Mesenchymal stem cell (in vitro differentiated cells and primary cell): ENCODE results near the gene DLEU7.
A peak's percentile ranks its signal among the peaks of the same experiment; 100 is the strongest.

Source experiments
- DNase-seq: peaks from one replicate; pipeline ENCODE4 v3.0.0-alpha.2; 2013
- H2AFZ ChIP-seq: one replicate; pipeline ENCODE4 v1.6.1; 2013; ENCODE audit warnings: low read depth, mild to moderate bottlenecking, control low read depth, inconsistent platforms, low read length, moderate library complexity
- H2AK5ac ChIP-seq: 2 replicates; pipeline ENCODE4 v1.6.1; 2013; ENCODE audit warnings: low read length, moderate library complexity, mild to moderate bottlenecking, inconsistent platforms; ENCODE audit not compliant: severe bottlenecking
- H2BK120ac ChIP-seq: one replicate; pipeline ENCODE4 v1.6.1; 2013; ENCODE audit warnings: low read depth, mild to moderate bottlenecking, inconsistent platforms, low read length, moderate library complexity
- H2BK12ac ChIP-seq, 2 experiments: one replicate each; pipeline ENCODE4 v1.6.1; 2013; ENCODE audit warnings: inconsistent platforms in 2 of 2, low read length in 2 of 2, mild to moderate bottlenecking in 2 of 2, moderate library complexity in 2 of 2, control low read depth in 1 of 2
- H2BK15ac ChIP-seq: one replicate; pipeline ENCODE4 v1.6.1; 2013; ENCODE audit warnings: mild to moderate bottlenecking, low read depth, inconsistent platforms; ENCODE audit not compliant: poor library complexity, severe bottlenecking
- H2BK5ac ChIP-seq: 2 replicates; pipeline ENCODE4 v1.6.1; 2013; ENCODE audit warnings: low read depth, mild to moderate bottlenecking, low read length, control low read depth, inconsistent platforms; ENCODE audit not compliant: poor library complexity, severe bottlenecking
- H3K14ac ChIP-seq, 2 experiments: one replicate each; pipeline ENCODE4 v1.6.1; 2013; ENCODE audit warnings: inconsistent platforms in 2 of 2, low read length in 2 of 2, control low read depth in 1 of 2, mild to moderate bottlenecking in 1 of 2, moderate library complexity in 1 of 2
- H3K18ac ChIP-seq, 2 experiments: one replicate each; pipeline ENCODE4 v1.6.1; 2013; ENCODE audit warnings: inconsistent platforms in 2 of 2, low read length in 2 of 2, control low read depth in 1 of 2, low read depth in 1 of 2, mild to moderate bottlenecking in 1 of 2
- H3K23ac ChIP-seq, 2 experiments: one replicate each; pipeline ENCODE4 v1.6.1; 2013; ENCODE audit warnings: inconsistent platforms in 2 of 2, low read length in 2 of 2, mild to moderate bottlenecking in 2 of 2, moderate library complexity in 2 of 2, control low read depth in 1 of 2
- H3K27ac ChIP-seq: 2 replicates; pipeline ENCODE4 v1.5.1; 2013; ENCODE audit warnings: mild to moderate bottlenecking, moderate library complexity, low read length, control low read depth, inconsistent platforms; ENCODE audit not compliant: poor library complexity, severe bottlenecking
- H3K27me3 ChIP-seq, 2 experiments: 2 replicates each; pipeline versions ENCODE4 v1.6.1 to v1.7.0; 2013; ENCODE audit warnings: low read length in 2 of 2, mild to moderate bottlenecking in 2 of 2, moderate library complexity in 2 of 2, control low read depth in 1 of 2, inconsistent platforms in 1 of 2; ENCODE audit not compliant: control insufficient read depth in 1 of 2, insufficient read depth in 1 of 2
- H3K36me3 ChIP-seq, 2 experiments: 2 replicates each; pipeline versions ENCODE4 v1.6.1 to v1.7.0; 2013; ENCODE audit warnings: low read length in 2 of 2, control low read depth in 1 of 2, inconsistent platforms in 1 of 2, low read depth in 1 of 2, mild to moderate bottlenecking in 1 of 2; ENCODE audit not compliant: insufficient read depth in 2 of 2, control insufficient read depth in 1 of 2
- H3K4ac ChIP-seq, 2 experiments: one replicate each; pipeline ENCODE4 v1.6.1; 2013; ENCODE audit warnings: inconsistent platforms in 2 of 2, low read length in 2 of 2, mild to moderate bottlenecking in 2 of 2, moderate library complexity in 2 of 2, control low read depth in 1 of 2, low read depth in 1 of 2
- H3K4me1 ChIP-seq: 2 replicates; pipeline ENCODE4 v1.6.1; 2013; ENCODE audit warnings: low read depth, low read length, control low read depth; ENCODE audit not compliant: control insufficient read depth, insufficient read depth
- H3K4me2 ChIP-seq: 2 replicates; pipeline ENCODE4 v1.6.1; 2013; ENCODE audit warnings: low read length, mild to moderate bottlenecking, inconsistent platforms; ENCODE audit not compliant: poor library complexity, severe bottlenecking
- H3K4me3 ChIP-seq, 2 experiments: 2 replicates each; pipeline versions ENCODE4 v1.5.1 to v1.7.0; 2013; ENCODE audit warnings: low read length in 2 of 2, mild to moderate bottlenecking in 2 of 2, control low read depth in 1 of 2, low read depth in 1 of 2; ENCODE audit not compliant: insufficient read depth in 1 of 2
- H3K79me1 ChIP-seq: replicated peaks from 2 replicates; pipeline ENCODE4 v1.6.1; 2013; ENCODE audit warnings: mild to moderate bottlenecking, control low read depth, low read length, inconsistent platforms; ENCODE audit not compliant: poor library complexity, severe bottlenecking
- H3K9ac ChIP-seq: 2 replicates; pipeline ENCODE4 v1.7.0; 2013; ENCODE audit warnings: mild to moderate bottlenecking, low read length, moderate library complexity
- H3K9me3 ChIP-seq: 2 replicates; pipeline ENCODE4 v1.7.0; 2013; ENCODE audit warnings: mild to moderate bottlenecking, low read length; ENCODE audit not compliant: control insufficient read depth
- H4K8ac ChIP-seq: one replicate; pipeline ENCODE4 v1.6.1; 2013; ENCODE audit warnings: inconsistent platforms, mild to moderate bottlenecking, low read length, moderate library complexity
- H4K91ac ChIP-seq: one replicate; pipeline ENCODE4 v1.6.1; 2013; ENCODE audit warnings: mild to moderate bottlenecking, low read length, inconsistent platforms
- WGBS: methylation state at CpG from one replicate; pipeline ENCODE4 v1.1.7; 2013; ENCODE audit warnings: mixed read lengths; 5-methylcytosine and 5-hydroxymethylcytosine counted together

The DLEU7 gene

GRCh38 chr13:50812242-50812641 is 31.2 kb downstream of the DLEU7 start:
- H3K9me3 ChIP-seq = peaks cover 8% of the 10 kb centered on the region
- H3K23ac ChIP-seq = no peak overlapping the region
- peak overlapping the region in 1 of 2 experiments; percentile 34 for H3K18ac ChIP-seq
- H3K4me2 ChIP-seq = no peak overlapping the region
- H2AFZ ChIP-seq = no peak overlapping the region
- no peaks in the 10 kb centered on the region for H3K79me1 ChIP-seq
- no peak overlapping the region for H3K9ac ChIP-seq
- no peak for DNase-seq
- H2AK5ac ChIP-seq = no peak overlapping the region
- H3K14ac ChIP-seq = no peak overlapping the region
- H3K4me3 ChIP-seq = no peak overlapping the region
- no peak overlapping the region for H2BK15ac ChIP-seq
- no peak overlapping the region for H4K8ac ChIP-seq
- WGBS = 72% methylated on average over 3 of the region's 4 CpGs
- no peaks in the 10 kb centered on the region for H3K36me3 ChIP-seq
- H3K4me1 ChIP-seq = no peaks in the 10 kb centered on the region
- peaks cover 0 to 4% of the 10 kb centered on the region in 2 experiments for H3K27me3 ChIP-seq
- no peak overlapping the region for H3K27ac ChIP-seq
- H2BK5ac ChIP-seq = no peak overlapping the region
- H2BK120ac ChIP-seq = no peak overlapping the region
- no peak overlapping the region for H2BK12ac ChIP-seq
- H4K91ac ChIP-seq = no peak overlapping the region
- no peak overlapping the region for H3K4ac ChIP-seq

DNA sequence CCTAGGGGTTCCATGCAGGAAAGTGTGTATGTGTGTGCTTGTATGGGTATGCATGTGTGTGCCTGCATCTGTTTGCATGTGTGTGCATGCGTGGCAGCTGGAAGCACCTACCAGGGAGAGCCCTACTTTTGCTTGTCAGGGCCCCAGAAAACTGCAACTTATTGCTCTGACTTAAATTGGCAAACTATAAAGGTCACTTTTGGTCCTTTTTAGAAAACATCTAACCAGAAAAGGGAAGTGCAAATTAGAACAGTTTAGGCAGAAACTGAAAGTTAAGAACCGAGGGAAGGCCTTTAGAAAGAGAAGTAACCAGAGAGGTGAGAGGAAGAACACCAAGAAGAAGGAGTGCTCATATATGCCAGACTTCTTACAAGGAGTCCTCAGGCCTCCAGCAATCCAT is 32.5 kb downstream of the DLEU7 start:
- Histone ChIP-seq H2BK5ac (no peak overlapping the region), H3K4me1 (no peaks in the 10 kb centered on the region), H2BK120ac (no peak overlapping the region), H2BK12ac (peak overlapping the region in 1 of 2 experiments; percentile 77), H3K4me3 (no peak overlapping the region), H3K4ac (no peak overlapping the region), H3K9ac (no peak overlapping the region), H3K14ac (no peak overlapping the region), H4K8ac (no peak overlapping the region), H4K91ac (no peak overlapping the region), H3K4me2 (no peak overlapping the region), H3K79me1 (no peaks in the 10 kb centered on the region), H3K18ac (no peak overlapping the region), H3K36me3 (no peaks in the 10 kb centered on the region), H3K9me3 (peaks cover 16% of the 10 kb centered on the region), H2BK15ac (no peak overlapping the region), H2AFZ (no peak overlapping the region), H3K27ac (no peak overlapping the region), H2AK5ac (no peak overlapping the region), H3K23ac (no peak overlapping the region), H3K27me3 (no peaks in the 10 kb centered on the region)
- DNase-seq = no peak
- WGBS = 83% methylated on average over 2 of the region's 2 CpGs

- Histone ChIP-seq H2AK5ac (no peak overlapping the region), H3K4me1 (no peaks in the 10 kb centered on the region), H2BK12ac (no peak overlapping the region), H3K18ac (peak overlapping the region in 1 of 2 experiments; percentile 57), H4K8ac (no peak overlapping the region), H2BK5ac (no peak overlapping the region), H3K9ac (no peak overlapping the region), H2BK120ac (peak overlapping the region; percentile 19), H3K4ac (no peak overlapping the region), H4K91ac (no peak overlapping the region), H3K36me3 (no peaks in the 10 kb centered on the region), H3K79me1 (no peaks in the 10 kb centered on the region), H3K4me3 (no peak overlapping the region), H3K27ac (no peak overlapping the region), H2AFZ (no peak overlapping the region), H3K4me2 (no peak overlapping the region), H3K23ac (no peak overlapping the region), H3K27me3 (no peaks in the 10 kb centered on the region), H3K9me3 (peaks cover 21% of the 10 kb centered on the region), H2BK15ac (no peak overlapping the region), H3K14ac (no peak overlapping the region)
- no peak for DNase-seq
- WGBS = 94% methylated on average over 3 of the region's 4 CpGs
Measured at GRCh38 chr13:50810468-50810867, 33.0 kb downstream of the DLEU7 start.

DNA sequence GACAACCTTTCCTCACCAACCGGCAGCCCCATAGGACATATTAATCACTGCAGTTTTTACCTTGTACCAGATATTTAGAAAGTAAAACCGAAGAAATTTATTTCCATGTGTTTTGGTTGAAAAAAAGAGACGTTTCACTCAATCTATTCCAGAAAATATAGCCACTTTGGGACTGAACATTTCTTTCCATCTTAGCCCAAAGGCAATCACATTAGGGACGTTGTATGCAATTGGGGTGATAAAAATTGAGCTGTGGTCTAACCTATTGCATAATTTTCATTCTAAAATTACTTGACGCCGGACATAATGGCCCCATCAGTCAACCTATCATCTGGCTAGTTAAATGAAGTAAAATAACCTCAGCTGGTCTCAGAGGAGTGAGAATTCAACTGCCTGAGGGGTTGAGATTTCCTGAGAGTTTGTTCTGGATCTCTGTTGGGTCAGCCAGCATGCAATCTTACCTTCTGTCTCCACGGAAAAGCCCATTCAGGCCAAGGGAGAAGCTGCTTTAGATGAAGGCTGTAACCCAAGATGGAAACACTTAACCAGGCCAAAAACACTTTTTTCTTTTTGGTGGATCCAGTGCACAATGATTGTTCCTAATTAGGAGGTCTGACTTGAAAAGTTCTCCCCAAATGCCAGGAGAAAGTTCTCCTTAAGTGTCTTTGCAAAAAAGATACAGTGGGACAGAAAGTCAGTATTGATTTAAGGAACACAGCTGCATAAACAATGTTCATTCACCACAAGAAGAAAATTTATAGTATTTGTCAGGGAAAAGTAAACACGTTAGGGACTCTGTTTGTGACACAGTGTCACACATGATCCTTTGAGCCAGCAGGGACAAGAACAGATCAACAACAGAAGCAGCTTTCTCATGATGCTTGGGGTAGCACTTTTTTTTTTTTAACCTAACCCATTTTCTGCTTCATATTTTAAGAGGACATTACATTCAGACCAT is 34.1 kb downstream of the DLEU7 start:
- no peak overlapping the region for H2AK5ac ChIP-seq
- WGBS = 44% methylated on average over 2 of the region's 8 CpGs
- no peak overlapping the region for H4K8ac ChIP-seq
- no peak overlapping the region for H3K4me3 ChIP-seq
- no peak overlapping the region for H2BK15ac ChIP-seq
- no peak overlapping the region for H3K14ac ChIP-seq
- H3K27ac ChIP-seq = no peak overlapping the region
- H3K9ac ChIP-seq = no peak overlapping the region
- no peak overlapping the region for H2AFZ ChIP-seq
- no peaks in the 10 kb centered on the region for H3K4me1 ChIP-seq
- no peak overlapping the region for H2BK5ac ChIP-seq
- H3K27me3 ChIP-seq = no peaks in the 10 kb centered on the region
- no peak overlapping the region for H3K4me2 ChIP-seq
- H3K23ac ChIP-seq = no peak overlapping the region
- no peak overlapping the region for H4K91ac ChIP-seq
- H3K9me3 ChIP-seq = peaks cover 26% of the 10 kb centered on the region
- peak overlapping the region in 1 of 2 experiments; percentile 50 for H2BK12ac ChIP-seq
- H3K36me3 ChIP-seq = no peaks in the 10 kb centered on the region
- no peak overlapping the region for H3K18ac ChIP-seq
- H3K79me1 ChIP-seq = no peaks in the 10 kb centered on the region
- peak; percentile 26 for DNase-seq
- H3K4ac ChIP-seq = no peak overlapping the region
- H2BK120ac ChIP-seq = no peak overlapping the region
